Activated T-cell treated with anti-CD3 and anti-CD28 coated beads for 1 hour (primary cell): ENCODE measurements around the gene LYZ.

Source experiments
- DNase-seq: peaks from one replicate; pipeline ENCODE4 v3.0.0-alpha.2; 2020; ENCODE audit warnings: low read depth

Gene LYZ

GRCh38 chr12:69338936-69339335 is 9.2 kb upstream of the LYZ start:
- no peak for DNase-seq

- no peak for DNase-seq
These were observed 8.2 kb upstream of the LYZ start for GRCh38 chr12:69339999-69340398.

- DNase-seq = no peak
These were observed 6.9 kb upstream of the LYZ start for GRCh38 chr12:69341328-69341727.

GRCh38 chr12:69342421-69342820 is 5.8 kb upstream of the LYZ start:
- DNase-seq = no peak

- DNase-seq = no peak
These were observed 4.8 kb upstream of the LYZ start for GRCh38 chr12:69343357-69343756.

- DNase-seq = no peak
These were observed 4.1 kb upstream of the LYZ start for GRCh38 chr12:69343885-69344612.

- DNase-seq = no peak
These were observed 3.1 kb upstream of the LYZ start for GRCh38 chr12:69345077-69345476.

- no peak for DNase-seq
These were observed 2.4 kb upstream of the LYZ start for GRCh38 chr12:69345742-69346141.

GRCh38 chr12:69350002-69350626 is 1.9 kb downstream of the LYZ start:
- DNase-seq = no peak

- DNase-seq = no peak
These were observed 2.6 kb downstream of the LYZ start for GRCh38 chr12:69350777-69351176.

GRCh38 chr12:69351462-69352236 is 3.5 kb downstream of the LYZ start:
- no peak for DNase-seq

- no peak for DNase-seq
These were observed 4.7 kb downstream of the LYZ start for GRCh38 chr12:69352904-69353303.

- DNase-seq = no peak
These were observed 6.0 kb downstream of the LYZ start for GRCh38 chr12:69354172-69354555.

- DNase-seq = no peak
These were observed 6.5 kb downstream of the LYZ start for GRCh38 chr12:69354556-69355187.

GRCh38 chr12:69355363-69356028 is 7.3 kb downstream of the LYZ start:
- DNase-seq = no peak

- DNase-seq = peak; percentile 77
These were observed 11.6 kb downstream of the LYZ start, which contains the start of gene YEATS4 for GRCh38 chr12:69359531-69360347. YEATS4 (plus strand) TSS chr12:69359743; CDS start chr12:69359973, 230 bp downstream.

GRCh38 chr12:69360348-69360672 is 12.1 kb downstream of the LYZ start:
- no peak for DNase-seq

GRCh38 chr12:69366796-69367195 is 18.6 kb downstream of the LYZ start:
- DNase-seq = no peak

GRCh38 chr12:69368171-69368570 is 20.0 kb downstream of the LYZ start:
- DNase-seq = no peak

GRCh38 chr12:69383074-69383473 is 34.9 kb downstream of the LYZ start:
- DNase-seq = no peak

- DNase-seq = no peak
These were observed 36.9 kb downstream of the LYZ start for GRCh38 chr12:69385038-69385437.
